Measurements from ENCODE around the gene SNCA. TPM values are rescaled to one million over a fixed set of nuclear protein-coding genes. Genes with fewer than 3 reads are reported as not detected.
A peak's percentile ranks its signal among the peaks of the same experiment; 100 is the strongest.

SNCA gene
- total RNA-seq, 4 donors from 2014 or later: 2.2 to 7.8 (median 4.0) TPM

DNA sequence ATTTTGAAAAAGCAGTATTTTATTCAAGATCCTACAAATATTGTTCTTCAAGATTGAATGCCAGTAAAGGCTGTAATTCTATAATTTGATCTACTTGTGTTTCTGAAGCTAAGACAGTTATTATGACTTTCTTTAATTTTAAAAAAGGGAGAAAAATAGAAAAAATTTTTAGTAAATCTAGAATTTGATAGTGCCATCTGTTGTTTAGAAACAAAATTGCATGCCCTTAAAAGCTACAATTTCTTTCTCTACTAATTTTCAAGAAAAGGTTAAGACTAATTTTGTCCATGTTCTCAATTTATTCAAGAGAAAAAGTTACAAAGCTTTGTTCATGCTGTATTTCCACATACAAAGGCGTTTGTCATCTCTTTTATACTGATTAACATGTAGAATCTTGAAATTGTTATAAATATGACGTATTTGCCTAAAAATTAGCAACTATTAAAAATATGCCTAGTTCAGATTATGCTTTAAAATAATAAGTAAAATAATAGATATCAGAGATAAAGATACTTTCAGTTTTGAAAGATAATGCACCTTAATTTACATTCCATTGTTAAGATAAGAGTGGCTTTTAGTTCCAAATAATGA lies 32.1 kb upstream of the SNCA start:
- Histone ChIP-seq H3K9me3 (no peaks in the 10 kb centered on the region), H3K4me1 (no peaks in the 10 kb centered on the region), H3K27ac (no peak overlapping the region), H3K36me3 (no peaks in the 10 kb centered on the region), H3K4me3 (no peak overlapping the region), H3K27me3 (no peaks in the 10 kb centered on the region)
- in situ Hi-C loops (cut with MboI; ENCODE audit: low pct_ligation_motif_present in 1 of 4, low pct_unique_long_range_greater_than_20kb in 1 of 4, low sequenced_read_pairs in 3 of 4): no loop called here
- WGBS, 2 donors (ENCODE audit: low coverage in 1 of 2): 49 to 60% methylated on average over 2 of the region's 2 CpGs
- DNase-seq: no peak
- TF ChIP-seq CTCF (IDR thresholded peaks at IDR 0.05): peak; percentile 14 to 48 (median 38)
- TF ChIP-seq POLR2A (IDR thresholded peaks at IDR 0.05): no peak
- intact Hi-C loops (cut with DNase I; ENCODE audit: low total_unique reads): no loop called here

DNA sequence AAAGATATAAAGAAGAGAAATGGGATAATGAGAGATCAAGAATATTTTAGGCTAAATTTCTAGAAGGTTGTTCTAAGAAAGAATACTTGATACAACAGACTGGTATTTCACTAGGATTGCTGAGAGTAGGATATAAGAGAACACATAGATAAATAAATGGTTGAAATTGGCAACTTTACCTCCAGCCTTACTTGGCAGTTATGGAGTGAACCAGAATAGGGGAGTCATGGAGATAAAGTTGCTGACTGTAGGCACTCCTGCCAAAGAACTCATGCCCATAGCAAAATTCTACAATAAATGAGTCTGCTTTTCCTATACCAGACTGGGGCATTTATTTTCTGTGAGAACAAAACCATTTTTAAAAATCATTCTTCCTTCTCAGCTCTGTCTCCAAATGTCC lies 31.3 kb upstream of the SNCA start:
- no peak for DNase-seq
- intact Hi-C loops (cut with DNase I; ENCODE audit: low total_unique reads) (no loop called here), in situ Hi-C loops (cut with MboI; ENCODE audit: low pct_ligation_motif_present in 1 of 4, low pct_unique_long_range_greater_than_20kb in 1 of 4, low sequenced_read_pairs in 3 of 4) (no loop called here)

DNA sequence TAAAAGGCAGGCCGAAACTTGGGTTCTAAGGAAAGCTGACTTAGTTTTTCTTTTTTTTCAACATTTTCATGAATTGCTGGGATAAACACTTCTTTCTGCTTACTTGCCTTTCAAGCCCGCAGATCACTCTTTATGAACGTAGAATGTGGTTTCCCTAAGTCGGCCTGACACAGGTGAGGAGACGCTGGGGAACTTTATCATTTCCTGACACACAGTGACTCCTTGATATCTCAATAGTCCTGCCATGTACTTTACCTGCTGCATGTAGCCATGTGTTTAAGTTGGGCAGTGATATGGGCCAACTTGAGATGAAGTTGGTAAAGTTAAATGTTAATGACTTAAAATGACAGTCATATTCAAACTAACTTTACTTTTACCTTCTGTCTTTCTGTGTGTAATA lies 26.6 kb upstream of the SNCA start:
- TF ChIP-seq CTCF (IDR thresholded peaks at IDR 0.05) (no peak), POLR2A (IDR thresholded peaks at IDR 0.05) (no peak), POLR2AphosphoS5 (IDR thresholded peaks at IDR 0.05) (no peak), EP300 (IDR thresholded peaks at IDR 0.05; ENCODE audit: low read depth) (no peak)
- H3K4me1 ChIP-seq: no peaks in the 10 kb centered on the region
- H3K4me3 ChIP-seq: no peak overlapping the region
- no peak overlapping the region for H3K27ac ChIP-seq
- H3K36me3 ChIP-seq: no peaks in the 10 kb centered on the region
- intact Hi-C loops (cut with DNase I; ENCODE audit: low total_unique reads): no loop called here
- DNase-seq: no peak
- WGBS, 2 donors (ENCODE audit: low coverage in 1 of 2): 72 to 87% methylated on average over 5 of the region's 5 CpGs
- no peaks in the 10 kb centered on the region for H3K9me3 ChIP-seq
- in situ Hi-C loops (cut with MboI; ENCODE audit: low pct_ligation_motif_present in 1 of 4, low pct_unique_long_range_greater_than_20kb in 1 of 4, low sequenced_read_pairs in 3 of 4): no loop called here
- no peaks in the 10 kb centered on the region for H3K27me3 ChIP-seq

More for the DNA sequence above, 31.3 kb upstream of the SNCA start:
- H3K36me3 ChIP-seq: no peaks in the 10 kb centered on the region
- H3K27me3 ChIP-seq: no peaks in the 10 kb centered on the region
- TF ChIP-seq POLR2AphosphoS5 (IDR thresholded peaks at IDR 0.05): no peak
- TF ChIP-seq CTCF (IDR thresholded peaks at IDR 0.05): no peak
- TF ChIP-seq EP300 (IDR thresholded peaks at IDR 0.05; ENCODE audit: low read depth): no peak
- TF ChIP-seq POLR2A (IDR thresholded peaks at IDR 0.05): no peak
- H3K27ac ChIP-seq: no peak overlapping the region
- no peak overlapping the region for H3K4me3 ChIP-seq
- H3K4me1 ChIP-seq: no peaks in the 10 kb centered on the region
- H3K9me3 ChIP-seq: no peaks in the 10 kb centered on the region

- in situ Hi-C loops (cut with MboI; ENCODE audit: low pct_ligation_motif_present in 1 of 4, low pct_unique_long_range_greater_than_20kb in 1 of 4, low sequenced_read_pairs in 3 of 4) (no loop called here), intact Hi-C loops (cut with DNase I; ENCODE audit: low total_unique reads) (no loop called here)
- DNase-seq: no peak
- Histone ChIP-seq H3K9me3 (no peaks in the 10 kb centered on the region), H3K36me3 (no peaks in the 10 kb centered on the region), H3K4me3 (no peak overlapping the region), H3K27ac (no peak overlapping the region), H3K27me3 (no peaks in the 10 kb centered on the region), H3K4me1 (no peaks in the 10 kb centered on the region)
- 93 to 100% methylated on average over 3 to 5 of the region's 5 CpGs for WGBS, 2 donors (ENCODE audit: low coverage in 1 of 2)
- TF ChIP-seq POLR2AphosphoS5 (IDR thresholded peaks at IDR 0.05): no peak
- no peak for TF ChIP-seq CTCF (IDR thresholded peaks at IDR 0.05)
- no peak for TF ChIP-seq POLR2A (IDR thresholded peaks at IDR 0.05)
- no peak for TF ChIP-seq EP300 (IDR thresholded peaks at IDR 0.05; ENCODE audit: low read depth)
Observed at GRCh38 chr4:89860971-89861370, 24.0 kb upstream of the SNCA start.

All from transverse colon (tissue), 4 donors.